Measurements from ENCODE around the gene NKIRAS1.
"Not testable (repeated sequence)": the region's sequence is repeated elsewhere in the genome, so short reads cannot be mapped to it uniquely, and the experiment has no call there.

NKIRAS1 gene

GRCh38 chr3:23861689-23862088, 55.1 kb downstream of the NKIRAS1 start:
- no peak overlapping the region for H3K4me3 ChIP-seq (ENCODE audit: low read length)
- no peak for TF ChIP-seq ZNF274 (IDR thresholded peaks at IDR 0.05; ENCODE audit: low read depth, low read length)

DNA sequence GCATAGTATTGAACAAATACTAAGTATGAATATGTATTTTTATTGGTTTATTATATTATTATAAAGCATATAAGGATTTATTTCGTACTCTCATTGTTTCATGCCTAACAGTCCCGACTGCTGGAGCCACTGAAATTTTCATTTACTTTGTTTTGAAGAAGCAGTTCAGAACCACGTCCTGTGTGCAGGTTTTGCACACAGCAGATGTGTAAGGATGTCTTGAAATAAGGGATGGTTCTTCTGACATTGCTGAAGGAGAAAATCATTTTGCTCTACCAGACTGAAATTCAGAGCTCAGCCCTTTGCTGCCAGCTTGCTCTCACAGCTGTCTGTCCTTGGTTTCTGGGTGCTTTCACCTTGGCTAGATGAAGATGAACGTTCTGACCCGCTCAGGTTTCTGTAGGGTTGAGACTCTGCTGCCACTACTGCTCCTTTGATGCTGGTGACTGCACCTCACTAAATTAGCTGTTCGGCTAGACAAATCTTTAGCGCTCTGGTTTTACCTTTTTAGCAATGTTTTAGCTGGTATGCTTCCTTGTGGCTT, 56.9 kb downstream of the NKIRAS1 start:
- H3K4me3 ChIP-seq (ENCODE audit: low read length) = no peak overlapping the region
- no peak for TF ChIP-seq ZNF274 (IDR thresholded peaks at IDR 0.05; ENCODE audit: low read depth, low read length)

- no peak overlapping the region; the same call in 1 of the 2 replicates for H3K4me3 ChIP-seq (ENCODE audit: low read length)
Observed at GRCh38 chr3:23859012-23859743, 57.6 kb downstream of the NKIRAS1 start.

DNA sequence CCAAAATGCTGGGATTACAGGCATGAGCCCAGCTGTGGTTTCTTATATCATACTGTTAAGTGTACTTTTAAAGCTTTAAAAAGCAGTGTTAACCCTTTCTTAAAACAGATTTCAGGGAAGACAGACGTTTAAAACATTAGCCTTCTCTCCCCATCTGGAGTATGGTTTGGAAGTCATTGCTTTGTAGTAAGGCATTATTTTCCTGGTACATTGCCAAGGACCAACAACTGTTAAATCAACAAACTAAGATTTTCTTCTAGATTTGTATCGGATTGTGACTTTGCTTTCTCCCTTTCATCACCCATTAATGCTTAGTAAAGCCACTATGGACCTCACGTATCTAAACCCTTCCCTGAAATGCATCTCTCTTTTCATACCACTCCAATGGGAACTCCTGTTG, 60.5 kb downstream of the NKIRAS1 start:
- no peak overlapping the region; the same call in 1 of the 2 replicates for H3K4me3 ChIP-seq (ENCODE audit: low read length)
- no peak for TF ChIP-seq ZNF274 (IDR thresholded peaks at IDR 0.05; ENCODE audit: low read depth, low read length)

More at GRCh38 chr3:23859012-23859743, 57.6 kb downstream of the NKIRAS1 start:
- no peak for TF ChIP-seq ZNF274 (IDR thresholded peaks at IDR 0.05; ENCODE audit: low read depth, low read length)

- H3K4me3 ChIP-seq (ENCODE audit: low read length) = not testable (repeated sequence)
Observed at GRCh38 chr3:23849462-23849861, 67.3 kb downstream of the NKIRAS1 start.

DNA sequence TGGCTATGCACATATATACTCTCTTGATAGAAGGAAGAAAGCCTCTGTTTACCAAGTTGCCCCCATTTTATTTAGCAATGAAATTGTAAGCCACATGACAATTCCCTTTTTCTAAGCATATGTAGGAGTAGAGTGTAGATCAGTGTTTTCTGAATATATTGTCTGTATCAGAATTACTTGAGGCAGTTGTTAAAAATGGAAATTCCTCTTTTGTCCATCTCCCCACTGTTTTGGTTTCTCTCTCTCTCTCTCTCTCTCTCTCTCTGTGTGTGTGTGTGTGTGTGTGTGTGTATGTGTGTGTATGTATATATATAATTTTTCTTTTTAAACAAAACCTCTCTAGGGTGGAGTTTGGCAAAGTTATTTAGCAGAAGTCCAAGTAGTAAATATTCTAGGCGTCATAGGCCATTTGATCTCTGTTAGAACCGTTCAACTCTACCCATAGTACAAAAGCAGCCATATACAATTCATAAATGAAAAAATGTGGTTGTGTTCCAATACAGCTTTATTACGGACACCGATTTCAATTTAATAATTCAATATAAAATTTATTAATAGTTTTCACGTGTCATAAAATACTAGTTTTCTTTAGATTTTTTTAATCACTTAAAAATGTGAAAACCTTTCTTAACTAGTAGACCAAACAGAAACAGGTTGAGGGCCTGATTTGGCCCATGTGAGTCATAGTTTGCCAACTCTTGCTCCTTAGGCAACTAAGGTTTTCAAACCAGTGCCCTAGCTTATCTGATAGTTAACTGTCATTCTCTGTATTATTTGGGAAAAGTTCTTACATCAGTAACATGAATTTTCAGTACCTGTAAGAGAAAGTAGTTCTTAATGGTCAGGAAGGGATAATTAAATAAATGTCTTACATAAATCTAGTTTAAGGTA, 71.2 kb downstream of the NKIRAS1 start:
- no peak for TF ChIP-seq ZNF274 (IDR thresholded peaks at IDR 0.05; ENCODE audit: low read depth, low read length)
- H3K4me3 ChIP-seq (ENCODE audit: low read length) = no peak overlapping the region

DNA sequence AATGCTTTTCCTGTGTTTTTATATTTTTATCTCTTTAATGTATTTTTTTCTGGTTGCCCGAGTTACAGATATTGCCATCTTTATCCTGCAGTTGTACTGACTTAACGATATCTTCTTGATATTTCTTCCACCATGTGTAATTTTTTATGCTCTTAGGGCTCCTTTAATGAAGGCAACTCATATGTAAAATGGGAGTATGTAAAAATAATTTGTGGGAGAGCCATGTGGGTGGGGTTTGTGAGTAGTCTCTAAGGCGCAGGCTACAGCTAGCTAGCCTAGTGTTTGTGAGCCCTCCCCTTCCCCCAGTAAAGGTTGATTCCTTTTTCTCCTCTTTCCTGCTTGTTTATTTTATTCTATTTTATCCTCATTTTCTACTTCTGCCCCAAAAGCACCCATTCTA, 72.9 kb downstream of the NKIRAS1 start:
- no peak for TF ChIP-seq ZNF274 (IDR thresholded peaks at IDR 0.05; ENCODE audit: low read depth, low read length)
- H3K4me3 ChIP-seq (ENCODE audit: low read length) = no peak overlapping the region
